Tibial nerve (tissue), 3 donors: Measurements from ENCODE around the gene PSKH1.

Source experiments
- CTCF ChIP-seq, 5 experiments: fragments of 200-600 bp in 3 of 5; fragments of 450-650 bp in 2 of 5; sonication (generic) in 3 of 5; IDR thresholded peaks; one replicate each; pipeline ENCODE4 v1.5.1; 2016 to 2019; ENCODE audit warnings: antibody characterized with exemption in 5 of 5, mild to moderate bottlenecking in 3 of 5, moderate library complexity in 2 of 5
- POLR2A ChIP-seq, 2 donors: fragments of 450-650 bp; IDR thresholded peaks; one replicate each; pipeline ENCODE4 v1.6.1; 2017; ENCODE audit warnings: antibody characterized with exemption in 2 of 2, mild to moderate bottlenecking in 2 of 2, moderate library complexity in 2 of 2

DNA sequence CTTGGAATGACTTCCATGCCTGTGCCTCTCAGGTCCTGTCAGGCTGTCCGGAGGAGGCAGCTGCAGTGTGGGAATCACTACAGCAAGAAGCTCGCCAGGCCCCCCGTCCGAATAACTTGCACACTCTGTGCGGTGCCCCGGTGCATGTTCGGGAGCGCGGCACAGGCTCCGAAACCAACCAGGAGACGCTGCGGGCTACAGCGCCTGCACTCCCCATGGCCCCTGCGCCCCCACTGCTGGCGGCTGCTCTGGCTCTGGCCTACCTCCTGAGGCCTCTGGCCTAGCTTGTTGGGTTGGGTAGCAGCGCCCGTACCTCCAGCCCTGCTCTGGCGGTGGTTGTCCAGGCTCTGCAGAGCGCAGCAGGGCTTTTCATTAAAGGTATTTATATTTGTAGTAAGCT lies 7.1 kb upstream of the PSKH1 start:
- no peak for TF ChIP-seq CTCF (IDR thresholded peaks at IDR 0.05)
- no peak for TF ChIP-seq POLR2A (IDR thresholded peaks at IDR 0.05)
